CD8-positive, alpha-beta memory T cell (primary cell): ENCODE measurements around the gene CDC27. TPM values are rescaled to one million over a fixed set of nuclear protein-coding genes. Genes with fewer than 3 reads are reported as not detected.
"Not testable (repeated sequence)": the region's sequence is repeated elsewhere in the genome, so short reads cannot be mapped to it uniquely, and the experiment has no call there.

Source experiments
- CTCF ChIA-PET: fragments of 350-600 bp; sonication (Branson Sonifier 250); formaldehyde crosslinking; loops from one replicate; lab custom pipeline; 2021; ENCODE audit warnings: antibody characterized with exemption; lab: Charles Lee
- POLR2A ChIA-PET: fragments of 350-600 bp; sonication (Branson Sonifier 250); formaldehyde crosslinking; loops from one replicate; lab custom pipeline; 2021; ENCODE audit warnings: antibody characterized with exemption; lab: Charles Lee
- DNase-seq, 5 donors: peaks; one replicate each; pipeline versions ENCODE4 v3.0.0 to v3.0.0-alpha.2; 2020 to 2022; ENCODE audit warnings: mixed read lengths in 1 of 5
- H3K27ac ChIP-seq: one replicate; pipeline ENCODE4 v1.7.0; 2013; ENCODE audit warnings: low read depth, mild to moderate bottlenecking, low read length, moderate library complexity
- H3K27me3 ChIP-seq: 2 replicates; pipeline ENCODE4 v1.7.0; 2013; ENCODE audit warnings: low read length, mild to moderate bottlenecking; ENCODE audit not compliant: insufficient read depth, poor library complexity, severe bottlenecking
- H3K36me3 ChIP-seq: 2 replicates; pipeline ENCODE4 v1.7.0; 2013; ENCODE audit warnings: mild to moderate bottlenecking, low read length, moderate library complexity; ENCODE audit not compliant: insufficient read depth
- H3K4me1 ChIP-seq: 2 replicates; pipeline ENCODE4 v1.7.0; 2013; ENCODE audit warnings: mild to moderate bottlenecking, low read length, moderate library complexity; ENCODE audit not compliant: insufficient read depth
- H3K4me3 ChIP-seq: 2 replicates; pipeline ENCODE4 v1.7.0; 2013; ENCODE audit warnings: mild to moderate bottlenecking, low read length
- H3K9me3 ChIP-seq: 2 replicates; pipeline ENCODE4 v1.7.0; 2013; ENCODE audit warnings: mild to moderate bottlenecking, low read length
- H3K27ac Mint-ChIP-seq, 8 donors: one replicate each; pipeline ENCODE4 v1.8.0; 2020 to 2021; ENCODE audit warnings: mixed read lengths in 8 of 8, mild to moderate bottlenecking in 6 of 8, inconsistent platforms in 3 of 8, moderate library complexity in 3 of 8
- H3K27me3 Mint-ChIP-seq, 2 donors: one replicate each; pipeline ENCODE4 v1.8.0; 2020 to 2021; ENCODE audit warnings: mixed read lengths in 2 of 2, mild to moderate bottlenecking in 1 of 2, moderate library complexity in 1 of 2
- H3K36me3 Mint-ChIP-seq, 3 donors: one replicate each; pipeline ENCODE4 v1.8.0; 2020 to 2021; ENCODE audit warnings: mixed read lengths in 3 of 3, inconsistent platforms in 1 of 3, mild to moderate bottlenecking in 1 of 3
- H3K4me1 Mint-ChIP-seq, 3 donors: one replicate each; pipeline ENCODE4 v1.8.0; 2020 to 2021; ENCODE audit warnings: mixed read lengths in 3 of 3, inconsistent platforms in 1 of 3, mild to moderate bottlenecking in 1 of 3
- H3K4me3 Mint-ChIP-seq, 7 donors: one replicate each; pipeline ENCODE4 v1.8.0; 2020 to 2021; ENCODE audit warnings: mixed read lengths in 7 of 7, mild to moderate bottlenecking in 6 of 7, moderate library complexity in 4 of 7, inconsistent platforms in 2 of 7
- H3K9me3 Mint-ChIP-seq, 5 donors: one replicate each; pipeline ENCODE4 v1.8.0; 2020 to 2022; ENCODE audit warnings: mixed read lengths in 5 of 5, mild to moderate bottlenecking in 3 of 5, moderate library complexity in 2 of 5, inconsistent platforms in 1 of 5
- polyA plus RNA-seq: library from polyadenylated mRNA; unstranded; fragments of 300-500 nt; fragmentation: Illumina TruSeq; gene quantifications from one replicate; pipeline ENCODE4 v1.2.3, GENCODE V29; 2021
- total RNA-seq, 2 experiments: library from RNA; stranded (reverse); gene quantifications; one replicate each; pipeline ENCODE4 v1.2.3, GENCODE V29; 2021

CDC27 gene
- total and polyA plus RNA-seq, 3 experiments from 2014 or later: 96.2 to 116 (median 113) TPM

- H3K27ac Mint-ChIP-seq, POLR2A ChIA-PET, DNase-seq: not testable (repeated sequence)
Observed at GRCh38 chr17:47074361-47074760, 114.7 kb downstream of the CDC27 start.

GRCh38 chr17:47073629-47074028 lies 115.5 kb downstream of the CDC27 start:
- CTCF ChIA-PET, H3K27me3 ChIP-seq: not testable (repeated sequence)

More at GRCh38 chr17:47074361-47074760, 114.7 kb downstream of the CDC27 start:
- H3K9me3 Mint-ChIP-seq, H3K36me3 ChIP-seq, H3K4me1 ChIP-seq, H3K4me3 Mint-ChIP-seq, H3K27me3 ChIP-seq, H3K36me3 Mint-ChIP-seq, H3K27ac ChIP-seq, H3K27me3 Mint-ChIP-seq, H3K9me3 ChIP-seq, H3K4me3 ChIP-seq, CTCF ChIA-PET: not testable (repeated sequence)
- H3K4me1 Mint-ChIP-seq: peaks cover 18 to 30% (median 20%) of the 10 kb centered on the region in 3 donors

GRCh38 chr17:47072886-47073285 lies 116.2 kb downstream of the CDC27 start:
- CTCF ChIA-PET: no interaction called here
- H3K4me3 Mint-ChIP-seq: no peak overlapping the region

More at GRCh38 chr17:47073629-47074028, 115.5 kb downstream of the CDC27 start:
- DNase-seq, H3K36me3 ChIP-seq, H3K27ac ChIP-seq, H3K9me3 Mint-ChIP-seq, H3K4me3 Mint-ChIP-seq, H3K9me3 ChIP-seq, H3K27ac Mint-ChIP-seq, H3K4me3 ChIP-seq, H3K36me3 Mint-ChIP-seq, H3K27me3 Mint-ChIP-seq, H3K4me1 ChIP-seq: not testable (repeated sequence)
- H3K4me1 Mint-ChIP-seq: peaks cover 22 to 33% (median 23%) of the 10 kb centered on the region in 3 donors
- POLR2A ChIA-PET: interaction anchor here (0.6 kb wide), 1 partner anchor 57 kb away, joined by 4 read pairs; no protein-coding TSS in a partner anchor

GRCh38 chr17:47071171-47071570 lies 117.9 kb downstream of the CDC27 start:
- H3K4me3 Mint-ChIP-seq, H3K9me3 ChIP-seq, H3K27ac ChIP-seq, H3K27me3 ChIP-seq, DNase-seq, H3K27me3 Mint-ChIP-seq, H3K4me1 ChIP-seq, CTCF ChIA-PET, POLR2A ChIA-PET, H3K4me3 ChIP-seq, H3K9me3 Mint-ChIP-seq, H3K36me3 Mint-ChIP-seq, H3K36me3 ChIP-seq: not testable (repeated sequence)
- H3K4me1 Mint-ChIP-seq: peaks cover 37 to 51% (median 41%) of the 10 kb centered on the region in 3 donors
- peak overlapping the region in 4 of 8 donors; percentile 12 to 89 (median 38) for H3K27ac Mint-ChIP-seq

More at GRCh38 chr17:47072886-47073285, 116.2 kb downstream of the CDC27 start:
- Mint-ChIP-seq H3K36me3 (peaks cover 0 to 2% (median 0%) of the 10 kb centered on the region in 3 donors), H3K27me3 (no peaks in the 10 kb centered on the region), H3K27ac (peak overlapping the region in 1 of 8 donors; percentile 59), H3K9me3 (no peaks in the 10 kb centered on the region), H3K4me1 (peaks cover 26 to 36% (median 27%) of the 10 kb centered on the region in 3 donors)
- Histone ChIP-seq H3K36me3 (no peaks in the 10 kb centered on the region), H3K4me3 (no peak overlapping the region), H3K27me3 (no peaks in the 10 kb centered on the region), H3K4me1 (peaks cover 5% of the 10 kb centered on the region), H3K9me3 (no peaks in the 10 kb centered on the region), H3K27ac (no peak overlapping the region)
- POLR2A ChIA-PET: no interaction called here
- DNase-seq: no peak

- H3K36me3 ChIP-seq, H3K9me3 Mint-ChIP-seq, H3K36me3 Mint-ChIP-seq, DNase-seq, H3K4me3 ChIP-seq, H3K27me3 Mint-ChIP-seq, H3K9me3 ChIP-seq, POLR2A ChIA-PET, H3K27ac ChIP-seq, H3K4me3 Mint-ChIP-seq, H3K27me3 ChIP-seq, H3K4me1 ChIP-seq, CTCF ChIA-PET: not testable (repeated sequence)
- H3K4me1 Mint-ChIP-seq: peaks cover 41 to 52% (median 45%) of the 10 kb centered on the region in 3 donors
- H3K27ac Mint-ChIP-seq: peak overlapping the region in 2 of 8 donors; percentile 32 to 48
Observed at GRCh38 chr17:47070266-47070665, 118.8 kb downstream of the CDC27 start.

Other genes with a start within 250 kb of the CDC27 start
- not detected for gene RPRML, start 210.0 kb downstream of the CDC27 start, total RNA-seq
- not detected for gene RPRML, start 210.0 kb downstream of the CDC27 start, polyA plus RNA-seq
- gene MYL4, start 20.1 kb upstream of the CDC27 start, total RNA-seq: not detected
- not detected for gene MYL4, start 20.1 kb upstream of the CDC27 start, polyA plus RNA-seq
- gene ITGB3, start 64.5 kb upstream of the CDC27 start, total RNA-seq: under 1 TPM; 0.07 to 0.13 TPM
- gene ITGB3, start 64.5 kb upstream of the CDC27 start, polyA plus RNA-seq: not detected
- gene EFCAB13, start 134.7 kb upstream of the CDC27 start, total RNA-seq: 1 to 10 TPM; 4.0 to 4.8 TPM
- 1.4 TPM for gene EFCAB13, start 134.7 kb upstream of the CDC27 start, polyA plus RNA-seq